ENCODE data around the gene FYCO1. TPM values are rescaled to one million over a fixed set of nuclear protein-coding genes. Genes with fewer than 3 reads are reported as not detected.
"Not testable (repeated sequence)": the region's sequence is repeated elsewhere in the genome, so short reads cannot be mapped to it uniquely, and the experiment has no call there.

Gene FYCO1
- total RNA-seq, 1 experiment from 2014 or later, result 19.7 TPM

GRCh38 chr3:45997942-45998341 is 2.3 kb upstream of the FYCO1 start:
- Histone ChIP-seq H3K27me3 (ENCODE audit: insufficient read depth, low read depth) (no peaks in the 10 kb centered on the region), H3K9me2 (ENCODE audit: insufficient read depth) (no peaks in the 10 kb centered on the region), H3K4me2 (no peak overlapping the region), H3F3A (ENCODE audit: insufficient read depth, low read depth) (no peaks in the 10 kb centered on the region), H4K20me1 (ENCODE audit: insufficient read depth) (no peaks in the 10 kb centered on the region), H3K36me3 (ENCODE audit: low read depth) (no peaks in the 10 kb centered on the region), H2AFZ (no peak overlapping the region), H3K4me3 (no peak overlapping the region), H3K4me1 (replicated peaks; ENCODE audit: insufficient read depth) (peaks cover 7% of the 10 kb centered on the region; the same call in 1 of the 2 replicates), H3K27ac (no peak overlapping the region), H3K9me3 (ENCODE audit: insufficient read depth, low read depth) (no peaks in the 10 kb centered on the region), H3K79me2 (ENCODE audit: low read depth) (peaks cover 22% of the 10 kb centered on the region)
- ChIA-PET POLR2A (ENCODE audit: unreplicated experiment) (no interaction called here), CTCF (no interaction called here)
- intact Hi-C loops (cut with micrococcal nuclease; ENCODE audit: unreplicated experiment), result no loop called here
- no TSS peak for BruUV-seq (replicated peaks)
- no peak for TF ChIP-seq CTCF (conservative IDR thresholded peaks at IDR 0.05)
- TF ChIP-seq EZH2 (IDR thresholded peaks at IDR 0.05; ENCODE audit: low read depth), result no peak
- no peak for DNase-seq

GRCh38 chr3:45997499-45997898 is 1.9 kb upstream of the FYCO1 start:
- H2AFZ ChIP-seq; H3K9me2 ChIP-seq (ENCODE audit: insufficient read depth); H3K27ac ChIP-seq; H3K27me3 ChIP-seq (ENCODE audit: insufficient read depth, low read depth); H3K4me1 ChIP-seq (replicated peaks; ENCODE audit: insufficient read depth); H3K4me3 ChIP-seq; intact Hi-C loops (cut with micrococcal nuclease; ENCODE audit: unreplicated experiment); BruUV-seq (replicated peaks); DNase-seq; H3K9me3 ChIP-seq (ENCODE audit: insufficient read depth, low read depth); H3F3A ChIP-seq (ENCODE audit: insufficient read depth, low read depth); H3K4me2 ChIP-seq; POLR2A ChIA-PET (ENCODE audit: unreplicated experiment); H4K20me1 ChIP-seq (ENCODE audit: insufficient read depth); CTCF ChIA-PET; H3K36me3 ChIP-seq (ENCODE audit: low read depth): not testable (repeated sequence)
- H3K79me2 ChIP-seq (ENCODE audit: low read depth), result peaks cover 25% of the 10 kb centered on the region

- Histone ChIP-seq H3K4me2 (peak overlapping the region; percentile 92), H3K36me3 (ENCODE audit: low read depth) (no peaks in the 10 kb centered on the region), H3K27me3 (ENCODE audit: insufficient read depth, low read depth) (no peaks in the 10 kb centered on the region), H3K9me2 (ENCODE audit: insufficient read depth) (no peaks in the 10 kb centered on the region), H3K9me3 (ENCODE audit: insufficient read depth, low read depth) (no peaks in the 10 kb centered on the region), H4K20me1 (ENCODE audit: insufficient read depth) (no peaks in the 10 kb centered on the region), H2AFZ (peak overlapping the region; percentile 93), H3K27ac (peak overlapping the region; percentile 34; the same call in 1 of the 2 replicates), H3K4me3 (peak overlapping the region; percentile 99), H3F3A (ENCODE audit: insufficient read depth, low read depth) (no peaks in the 10 kb centered on the region), H3K4me1 (replicated peaks; ENCODE audit: insufficient read depth) (peaks cover 8% of the 10 kb centered on the region; the same call in 1 of the 2 replicates), H3K79me2 (ENCODE audit: low read depth) (peaks cover 29% of the 10 kb centered on the region)
- no peak for TF ChIP-seq CTCF (conservative IDR thresholded peaks at IDR 0.05)
- no peak for TF ChIP-seq EZH2 (IDR thresholded peaks at IDR 0.05; ENCODE audit: low read depth)
- intact Hi-C loops (cut with micrococcal nuclease; ENCODE audit: unreplicated experiment), result loop anchor here (2.0 kb wide), 1 partner anchor 22 kb away; no protein-coding TSS in a partner anchor
- ChIA-PET CTCF (no interaction called here), POLR2A (ENCODE audit: unreplicated experiment) (interaction anchor here (0.5 to 1.0 kb wide), 3 partner anchors 14 to 201 kb away, joined by 4 read pairs; no protein-coding TSS in a partner anchor)
- DNase-seq, result no peak
- BruUV-seq (replicated peaks), result no TSS peak
Observed at GRCh38 chr3:45994419-45995235, 997 bp downstream of the FYCO1 start.
